IMR-90 (cell line): ENCODE results near the gene C11orf68. TPM values are rescaled to one million over a fixed set of nuclear protein-coding genes. Genes with fewer than 3 reads are reported as not detected.
A peak's percentile ranks its signal among the peaks of the same experiment; 100 is the strongest.

ENCODE experiments used
- BHLHE40 ChIP-seq: fragments of 150-350 bp; IDR thresholded peaks from 2 replicates; pipeline ENCODE4 v1.6.1; 2016; ENCODE audit warnings: mild to moderate bottlenecking, low read depth, low read length
- MAFK ChIP-seq: IDR thresholded peaks from 2 replicates; pipeline ENCODE4 v1.6.1; 2012; ENCODE audit warnings: low read depth, low read length, improper control_type of control experiment
- POLR2A ChIP-seq: IDR thresholded peaks from 2 replicates; pipeline ENCODE4 v1.6.1; 2012; ENCODE audit warnings: mild to moderate bottlenecking, low read depth, low read length
- SMC3 ChIP-seq: fragments of 150-350 bp; IDR thresholded peaks from 2 replicates; pipeline ENCODE4 v1.6.1; 2016; ENCODE audit warnings: low read depth, mild to moderate bottlenecking, antibody characterized with exemption, low read length, moderate library complexity
- polyA plus RNA-seq, 3 experiments: library from polyadenylated mRNA; depleted of rRNA; stranded (reverse); fragments of >200 nt; gene quantifications; 2 replicates each; pipeline ENCODE4 v1.2.3, GENCODE V29; 2012; ENCODE audit warnings: low replicate concordance in 1 of 3
- total RNA-seq: library from RNA; depleted of rRNA; stranded (reverse); fragments of >200 nt; gene quantifications from 2 replicates; pipeline ENCODE4 v1.2.3, GENCODE V29; 2012

Gene C11orf68
- total and polyA plus RNA-seq, 2 of the 4 experiments (the other 2 are of a cell fraction), result 20.3 to 104 TPM

DNA sequence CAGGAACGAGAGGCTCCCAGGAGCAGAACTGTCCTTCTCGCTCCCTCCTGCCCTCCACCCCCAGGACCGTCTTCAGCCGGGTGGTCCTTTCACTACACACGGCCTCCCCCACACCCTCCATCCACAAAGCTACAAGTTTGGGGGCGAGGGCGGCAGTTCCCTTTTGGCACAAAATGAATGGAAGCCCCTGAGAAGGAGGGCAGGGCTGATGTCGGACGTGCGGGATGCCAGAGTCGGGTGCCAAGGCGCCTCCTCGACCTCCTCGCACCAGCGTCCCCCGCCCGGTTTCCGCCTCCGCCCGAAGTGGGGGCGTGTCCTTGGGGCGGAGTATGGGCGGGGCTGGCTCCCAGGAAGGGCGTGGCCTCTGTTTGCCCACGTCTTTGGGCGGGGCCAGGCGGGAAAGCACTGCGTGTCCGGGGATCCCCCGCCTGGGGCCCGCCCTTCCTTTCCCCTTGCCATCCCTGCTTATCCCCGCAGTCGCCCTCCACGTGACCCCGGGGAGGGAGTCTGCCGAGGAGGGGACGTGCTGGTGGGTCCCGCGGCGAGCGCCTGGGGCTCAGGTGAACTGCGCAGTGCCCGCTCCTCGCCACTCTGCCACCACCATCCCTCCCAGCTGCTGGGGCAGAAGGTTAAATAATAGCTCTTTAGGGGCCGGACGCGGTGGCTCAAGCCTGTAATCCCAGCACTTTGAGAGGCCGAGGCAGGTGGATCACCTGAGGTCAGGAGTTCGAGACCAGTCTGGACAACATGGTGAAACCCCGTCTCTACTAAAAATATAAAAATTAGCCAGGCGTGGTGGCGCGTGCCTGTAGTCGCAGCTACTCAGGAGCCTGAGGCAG is 45.3 kb downstream of the C11orf68 start (continued):
- no peak; the same call in 1 of the 2 replicates for TF ChIP-seq BHLHE40
- TF ChIP-seq SMC3, result no peak
- no peak for TF ChIP-seq MAFK
- TF ChIP-seq POLR2A, result peak; percentile 53; the same call in 1 of the 2 replicates
